Mesothelial cell of epicardium (in vitro differentiated cells): ENCODE results near the gene LGI2. TPM values are rescaled to one million over a fixed set of nuclear protein-coding genes. Genes with fewer than 3 reads are reported as not detected.

ENCODE experiments used
- DNase-seq, 2 experiments: peaks; one replicate each; pipeline ENCODE4 v3.0.0; 2021; ENCODE audit warnings: low spot score in 2 of 2; ENCODE audit not compliant: unreplicated experiment in 2 of 2
- H3K27ac Mint-ChIP-seq: 2 replicates; pipeline ENCODE4 v1.8.0; 2021; ENCODE audit warnings: mixed read lengths
- H3K27me3 Mint-ChIP-seq: 2 replicates; pipeline ENCODE4 v1.8.0; 2021; ENCODE audit warnings: low read depth, mixed read lengths
- H3K36me3 Mint-ChIP-seq: 2 replicates; pipeline ENCODE4 v1.8.0; 2021; ENCODE audit warnings: mixed read lengths
- H3K4me1 Mint-ChIP-seq: 2 replicates; pipeline ENCODE4 v1.8.0; 2021; ENCODE audit warnings: mixed read lengths
- H3K4me3 Mint-ChIP-seq: 2 replicates; pipeline ENCODE4 v1.8.0; 2021; ENCODE audit warnings: mild to moderate bottlenecking, moderate library complexity, mixed read lengths
- H3K9me3 Mint-ChIP-seq: 2 replicates; pipeline ENCODE4 v1.8.0; 2021; ENCODE audit warnings: mixed read lengths
- total RNA-seq: library from RNA; stranded (reverse); gene quantifications from 3 replicates; pipeline ENCODE4 v1.2.1, GENCODE V29; 2021
- TF ChIP-seq, protein P1 (sequence below): fragments of 200-600 bp; sonication (generic); IDR thresholded peaks from one replicate; pipeline ENCODE4 v1.5.0; 2021; ENCODE audit warnings: antibody characterized with exemption; ENCODE audit not compliant: unreplicated experiment

LGI2 gene, protein sequence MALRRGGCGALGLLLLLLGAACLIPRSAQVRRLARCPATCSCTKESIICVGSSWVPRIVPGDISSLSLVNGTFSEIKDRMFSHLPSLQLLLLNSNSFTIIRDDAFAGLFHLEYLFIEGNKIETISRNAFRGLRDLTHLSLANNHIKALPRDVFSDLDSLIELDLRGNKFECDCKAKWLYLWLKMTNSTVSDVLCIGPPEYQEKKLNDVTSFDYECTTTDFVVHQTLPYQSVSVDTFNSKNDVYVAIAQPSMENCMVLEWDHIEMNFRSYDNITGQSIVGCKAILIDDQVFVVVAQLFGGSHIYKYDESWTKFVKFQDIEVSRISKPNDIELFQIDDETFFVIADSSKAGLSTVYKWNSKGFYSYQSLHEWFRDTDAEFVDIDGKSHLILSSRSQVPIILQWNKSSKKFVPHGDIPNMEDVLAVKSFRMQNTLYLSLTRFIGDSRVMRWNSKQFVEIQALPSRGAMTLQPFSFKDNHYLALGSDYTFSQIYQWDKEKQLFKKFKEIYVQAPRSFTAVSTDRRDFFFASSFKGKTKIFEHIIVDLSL
- 4.0 to 4.5 TPM (median 4.1 TPM) in 3 replicates for total RNA-seq

DNA sequence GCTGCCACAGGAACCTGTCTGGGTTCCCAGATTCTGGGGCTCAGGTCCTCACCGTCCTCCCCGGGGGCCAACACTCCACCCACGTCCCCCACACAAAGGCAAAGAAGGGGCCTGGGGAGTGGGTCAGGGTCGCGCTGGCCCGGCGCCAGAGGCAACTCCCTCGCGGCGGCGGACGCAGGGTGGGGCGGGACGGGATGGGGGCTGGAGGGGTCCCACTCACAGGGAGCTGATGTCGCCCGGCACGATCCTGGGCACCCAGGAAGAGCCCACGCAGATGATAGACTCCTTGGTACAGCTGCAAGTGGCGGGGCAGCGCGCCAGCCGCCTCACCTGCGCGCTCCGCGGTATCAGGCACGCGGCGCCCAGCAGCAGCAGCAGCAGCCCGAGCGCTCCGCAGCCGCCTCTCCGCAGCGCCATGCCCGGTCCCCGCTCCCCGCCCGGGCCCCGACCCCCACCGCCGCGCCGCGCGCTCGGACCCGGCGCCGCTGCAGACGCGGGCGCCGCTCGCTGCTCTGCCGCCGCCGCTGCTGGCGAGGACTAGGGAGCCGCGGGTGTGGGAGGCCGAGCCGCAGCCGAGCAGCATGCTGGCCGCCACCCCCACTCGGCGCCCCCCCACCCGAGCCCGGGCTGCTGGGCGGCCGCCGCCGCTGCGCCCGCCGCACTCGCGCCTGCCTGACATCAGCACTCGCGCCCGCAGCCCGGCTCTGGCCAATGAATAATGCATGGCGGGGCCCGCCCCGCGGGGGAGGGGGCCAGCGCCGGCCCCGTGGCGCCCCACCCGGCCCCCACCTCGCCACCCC is at the start of gene LGI2:
Gene LGI2, minus strand, starts transcription at position 670 of the 800 bp plus-strand sequence. Its CDS starts 253 bp downstream, at position 417.
- H3K27ac Mint-ChIP-seq, result peak within 1 kb of the TSS; percentile 24

DNA sequence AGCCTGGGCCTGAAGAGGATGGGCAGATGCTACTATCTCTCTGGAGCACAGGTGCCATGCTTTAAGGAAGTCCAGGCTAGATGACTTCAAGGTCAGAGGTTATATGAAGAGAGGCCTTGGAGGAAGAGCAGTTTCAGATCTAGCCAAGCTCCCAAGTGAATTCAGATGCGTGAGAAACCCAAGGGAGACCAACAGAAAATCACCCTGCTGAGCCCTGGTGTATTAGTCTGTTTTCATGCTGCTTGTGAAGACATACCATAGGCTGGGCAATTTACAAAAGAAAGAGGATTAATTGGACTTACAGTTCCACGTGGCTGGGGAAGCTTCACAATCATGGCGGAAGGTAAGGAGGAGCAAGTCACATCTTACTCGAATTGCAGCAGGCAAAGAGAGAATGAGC is 47.8 kb upstream of the LGI2 start:
- H3K27ac Mint-ChIP-seq, result no peak overlapping the region
- H3K27me3 Mint-ChIP-seq, result no peaks in the 10 kb centered on the region
- H3K36me3 Mint-ChIP-seq, result no peaks in the 10 kb centered on the region

More for the DNA sequence above, at the start of gene LGI2:
- Mint-ChIP-seq H3K4me1 (peaks cover 16% of the 10 kb centered on the region), H3K4me3 (peak within 1 kb of the TSS; percentile 68), H3K36me3 (no peaks in the 10 kb centered on the region), H3K9me3 (peaks cover 8% of the 10 kb centered on the region), H3K27me3 (peaks cover 67% of the 10 kb centered on the region)
- TF ChIP-seq, protein P1, sequence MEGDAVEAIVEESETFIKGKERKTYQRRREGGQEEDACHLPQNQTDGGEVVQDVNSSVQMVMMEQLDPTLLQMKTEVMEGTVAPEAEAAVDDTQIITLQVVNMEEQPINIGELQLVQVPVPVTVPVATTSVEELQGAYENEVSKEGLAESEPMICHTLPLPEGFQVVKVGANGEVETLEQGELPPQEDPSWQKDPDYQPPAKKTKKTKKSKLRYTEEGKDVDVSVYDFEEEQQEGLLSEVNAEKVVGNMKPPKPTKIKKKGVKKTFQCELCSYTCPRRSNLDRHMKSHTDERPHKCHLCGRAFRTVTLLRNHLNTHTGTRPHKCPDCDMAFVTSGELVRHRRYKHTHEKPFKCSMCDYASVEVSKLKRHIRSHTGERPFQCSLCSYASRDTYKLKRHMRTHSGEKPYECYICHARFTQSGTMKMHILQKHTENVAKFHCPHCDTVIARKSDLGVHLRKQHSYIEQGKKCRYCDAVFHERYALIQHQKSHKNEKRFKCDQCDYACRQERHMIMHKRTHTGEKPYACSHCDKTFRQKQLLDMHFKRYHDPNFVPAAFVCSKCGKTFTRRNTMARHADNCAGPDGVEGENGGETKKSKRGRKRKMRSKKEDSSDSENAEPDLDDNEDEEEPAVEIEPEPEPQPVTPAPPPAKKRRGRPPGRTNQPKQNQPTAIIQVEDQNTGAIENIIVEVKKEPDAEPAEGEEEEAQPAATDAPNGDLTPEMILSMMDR, result no peak
- peak; percentile 34 to 72 for DNase-seq

DNA sequence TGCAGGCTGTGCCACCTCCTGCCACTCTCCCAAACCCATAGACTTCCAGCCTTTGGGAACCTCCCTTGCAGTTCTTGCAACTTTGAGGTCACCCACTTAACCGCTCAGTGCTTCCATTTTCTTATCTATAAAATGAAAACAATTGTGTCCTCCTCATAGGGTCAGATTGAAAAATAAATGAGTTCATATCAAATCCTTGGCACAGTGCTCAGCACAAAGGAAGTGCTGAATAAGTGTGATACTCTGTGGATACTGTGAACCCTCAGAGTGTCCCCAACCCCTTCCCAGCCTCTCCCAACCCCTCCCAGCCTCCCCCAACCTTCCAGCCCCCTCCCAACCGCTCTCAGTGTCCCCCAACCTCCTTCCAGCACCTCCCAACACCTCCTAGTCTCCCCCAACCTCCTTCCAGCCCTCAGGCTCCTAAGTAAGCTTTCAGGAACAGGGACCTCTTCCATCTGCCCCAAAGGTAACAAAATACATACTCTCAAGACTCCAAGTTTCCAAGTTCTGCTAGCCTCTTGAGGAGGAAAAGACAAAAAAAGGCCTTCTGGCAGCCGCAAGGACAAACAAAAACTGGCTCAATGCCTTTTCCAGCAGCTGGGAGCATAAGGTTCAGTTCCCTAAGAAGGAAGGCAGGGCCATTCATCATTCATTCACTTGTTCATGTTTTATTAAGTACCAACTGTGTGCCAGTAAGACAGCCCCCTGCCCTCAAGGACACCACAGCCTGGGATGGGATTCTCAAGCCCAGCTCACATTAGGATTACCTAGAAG is 46.1 kb upstream of the LGI2 start:
- TF ChIP-seq, protein P1, result no peak
- no peaks in the 10 kb centered on the region for H3K9me3 Mint-ChIP-seq
- no peak for DNase-seq

More for the DNA sequence above, 47.8 kb upstream of the LGI2 start:
- Mint-ChIP-seq H3K4me1 (peaks cover 5% of the 10 kb centered on the region), H3K9me3 (no peaks in the 10 kb centered on the region), H3K4me3 (no peak overlapping the region)
- TF ChIP-seq, protein P1, result no peak
- no peak for DNase-seq

DNA sequence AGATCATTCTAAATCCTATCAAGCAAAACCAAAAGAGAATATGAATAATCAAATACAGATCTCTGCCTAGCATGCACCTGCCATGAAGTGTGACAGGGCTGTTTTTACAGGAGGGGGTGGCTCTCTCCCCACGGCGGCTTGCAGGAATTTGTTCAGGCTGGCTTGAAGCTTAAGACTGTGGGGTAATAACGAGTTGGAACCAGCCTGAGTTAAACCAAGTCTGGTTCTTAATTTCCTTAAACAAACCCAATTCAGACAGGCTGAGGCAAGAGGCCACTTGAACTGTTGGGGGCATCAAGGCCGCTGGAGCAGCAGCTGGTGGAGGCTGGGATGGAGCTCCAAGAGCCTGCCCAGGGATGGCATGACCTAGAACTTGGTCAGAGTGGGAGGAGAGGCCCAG is 45.1 kb upstream of the LGI2 start:
- Mint-ChIP-seq H3K27ac (no peak overlapping the region), H3K4me3 (no peak overlapping the region), H3K27me3 (no peaks in the 10 kb centered on the region), H3K36me3 (no peaks in the 10 kb centered on the region), H3K9me3 (no peaks in the 10 kb centered on the region), H3K4me1 (peaks cover 5% of the 10 kb centered on the region)
- TF ChIP-seq, protein P1, result no peak
- DNase-seq, result no peak

More for the DNA sequence above, 46.1 kb upstream of the LGI2 start:
- no peak overlapping the region for H3K4me3 Mint-ChIP-seq
- no peak overlapping the region for H3K27ac Mint-ChIP-seq
- no peaks in the 10 kb centered on the region for H3K27me3 Mint-ChIP-seq
- peaks cover 5% of the 10 kb centered on the region for H3K4me1 Mint-ChIP-seq
- no peaks in the 10 kb centered on the region for H3K36me3 Mint-ChIP-seq

DNA sequence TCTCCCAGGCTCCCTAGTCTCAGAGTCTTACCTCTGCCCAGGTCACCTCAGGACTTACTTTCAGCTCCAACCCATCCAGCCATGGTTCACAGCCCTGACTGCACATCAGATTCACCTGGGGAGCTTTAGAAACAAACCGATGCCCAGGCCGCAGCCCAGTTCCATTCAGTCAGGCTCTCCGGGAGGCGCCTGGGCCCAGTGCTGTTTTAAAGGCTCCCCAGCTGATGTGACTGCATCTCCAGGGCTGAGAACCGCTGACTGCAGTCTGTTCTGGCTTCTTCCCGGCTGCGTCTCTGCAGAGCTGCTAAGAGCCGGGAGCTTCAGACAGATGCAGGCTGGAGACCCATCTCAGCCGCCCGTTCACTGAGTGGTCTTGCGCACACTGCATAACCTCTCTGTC is 44.4 kb upstream of the LGI2 start:
- Mint-ChIP-seq H3K9me3 (no peaks in the 10 kb centered on the region), H3K4me1 (peaks cover 5% of the 10 kb centered on the region), H3K36me3 (no peaks in the 10 kb centered on the region), H3K27ac (no peak overlapping the region), H3K27me3 (no peaks in the 10 kb centered on the region), H3K4me3 (no peak overlapping the region)
- TF ChIP-seq, protein P1, result no peak
- DNase-seq, result no peak
